SK-N-SH treated with all-trans-retinoic acid at 6 μM for 48 hours (cell line): ENCODE results near the gene ANAPC5.

ENCODE experiments used
- ATAC-seq: fragments of 200-7000 bp; cut with Tn5 transposase; 3 replicates; pipeline ENCODE4 v1.9.1; 2020; ENCODE audit warnings: mild to moderate bottlenecking, moderate library complexity
- ARNTL ChIP-seq: fragments of 450-650 bp; formaldehyde crosslinking; IDR thresholded peaks from 2 replicates; pipeline ENCODE4 v1.5.0; 2020; ENCODE audit warnings: low read depth, mild to moderate bottlenecking, moderate library complexity, borderline replicate concordance
- BACH2 ChIP-seq: fragments of 250-450 bp; sonication (Bioruptor Pico); IDR thresholded peaks from 2 replicates; pipeline ENCODE4 v1.9.0; 2021; ENCODE audit warnings: mild to moderate bottlenecking, borderline replicate concordance
- CREB5 ChIP-seq: fragments of 250-450 bp; sonication (Bioruptor Pico); IDR thresholded peaks from 2 replicates; pipeline ENCODE4 v1.5.1; 2020; ENCODE audit warnings: low read depth, mild to moderate bottlenecking, moderate library complexity
- ESRRG ChIP-seq: fragments of 250-450 bp; sonication (Bioruptor Pico); IDR thresholded peaks from 2 replicates; pipeline ENCODE4 v1.6.1; 2021; ENCODE audit warnings: mild to moderate bottlenecking
- GLIS3 ChIP-seq: fragments of 250-450 bp; sonication (Bioruptor Pico); IDR thresholded peaks from 2 replicates; pipeline ENCODE4 v1.5.0; 2020; ENCODE audit warnings: mild to moderate bottlenecking, moderate library complexity
- ISL1 ChIP-seq: fragments of 250-450 bp; sonication (Bioruptor Pico); IDR thresholded peaks from 2 replicates; pipeline ENCODE4 v2.1.2; 2022; ENCODE audit warnings: mild to moderate bottlenecking, moderate library complexity
- OSR1 ChIP-seq: fragments of 250-450 bp; sonication (Bioruptor Pico); IDR thresholded peaks from 2 replicates; pipeline ENCODE4 v1.8.0; 2022; ENCODE audit warnings: moderate library complexity, mild to moderate bottlenecking, inconsistent platforms
- PPARA ChIP-seq: fragments of 250-450 bp; sonication (Bioruptor Pico); IDR thresholded peaks from 2 replicates; pipeline ENCODE4 v1.5.0; 2020; ENCODE audit warnings: mild to moderate bottlenecking, borderline replicate concordance
- RARB ChIP-seq: fragments of 250-450 bp; sonication (Bioruptor Pico); IDR thresholded peaks from 2 replicates; pipeline ENCODE4 v1.8.0; 2021; ENCODE audit warnings: mild to moderate bottlenecking, moderate library complexity
- SNAI2 ChIP-seq: fragments of 250-450 bp; sonication (Bioruptor Pico); IDR thresholded peaks from 2 replicates; pipeline ENCODE4 v1.5.0; 2020; ENCODE audit warnings: mild to moderate bottlenecking, moderate library complexity
- TCF4 ChIP-seq: fragments of 250-450 bp; sonication (Bioruptor Pico); IDR thresholded peaks from 2 replicates; pipeline ENCODE4 v1.8.0; 2021; ENCODE audit warnings: mild to moderate bottlenecking, moderate library complexity, borderline replicate concordance
- TOX ChIP-seq: fragments of 250-450 bp; sonication (Bioruptor Pico); IDR thresholded peaks from 2 replicates; pipeline ENCODE4 v1.8.0; 2021; ENCODE audit warnings: mild to moderate bottlenecking, moderate library complexity, borderline replicate concordance
- TSHZ2 ChIP-seq: fragments of 250-450 bp; sonication (Bioruptor Pico); IDR thresholded peaks from 2 replicates; pipeline ENCODE4 v1.5.0; 2020; ENCODE audit warnings: mild to moderate bottlenecking, moderate library complexity
- ZC3H10 ChIP-seq: fragments of 250-450 bp; sonication (Bioruptor Pico); IDR thresholded peaks from 2 replicates; pipeline ENCODE4 v1.5.1; 2021; ENCODE audit warnings: mild to moderate bottlenecking, moderate library complexity
- ZFP3 ChIP-seq: fragments of 250-450 bp; sonication (Bioruptor Pico); IDR thresholded peaks from 2 replicates; pipeline ENCODE4 v1.5.0; 2020; ENCODE audit warnings: mild to moderate bottlenecking, moderate library complexity
- ZFP30 ChIP-seq: fragments of 450-650 bp; formaldehyde crosslinking; IDR thresholded peaks from 2 replicates; pipeline ENCODE4 v1.5.0; 2022; ENCODE audit warnings: mild to moderate bottlenecking, moderate library complexity
- ZNF565 ChIP-seq: fragments of 450-650 bp; formaldehyde crosslinking; conservative IDR thresholded peaks from 2 replicates; pipeline ENCODE4 v1.5.0; 2020; ENCODE audit warnings: low read depth, mild to moderate bottlenecking, moderate library complexity
- ZNF70 ChIP-seq: fragments of 450-650 bp; formaldehyde crosslinking; IDR thresholded peaks from 2 replicates; pipeline ENCODE4 v1.5.0; 2020; ENCODE audit warnings: mild to moderate bottlenecking, moderate library complexity
- ZNF8 ChIP-seq: fragments of 450-650 bp; formaldehyde crosslinking; IDR thresholded peaks from 2 replicates; pipeline ENCODE4 v1.5.0; 2020; ENCODE audit warnings: mild to moderate bottlenecking, moderate library complexity
- TF ChIP-seq, protein P1 (sequence below): fragments of 250-450 bp; sonication (Bioruptor Pico); IDR thresholded peaks from 2 replicates; pipeline ENCODE4 v1.8.0; 2020; ENCODE audit warnings: mild to moderate bottlenecking, moderate library complexity, borderline replicate concordance
- TF ChIP-seq, protein P2 (sequence below): fragments of 250-450 bp; sonication (Bioruptor Pico); IDR thresholded peaks from 2 replicates; pipeline ENCODE4 v1.5.1; 2021; ENCODE audit warnings: mild to moderate bottlenecking, moderate library complexity
- TF ChIP-seq, protein P3 (sequence below): fragments of 250-450 bp; sonication (Bioruptor Pico); IDR thresholded peaks from 2 replicates; pipeline ENCODE4 v1.8.0; 2021; ENCODE audit warnings: low read depth, mild to moderate bottlenecking, moderate library complexity, borderline replicate concordance

The ANAPC5 gene

DNA sequence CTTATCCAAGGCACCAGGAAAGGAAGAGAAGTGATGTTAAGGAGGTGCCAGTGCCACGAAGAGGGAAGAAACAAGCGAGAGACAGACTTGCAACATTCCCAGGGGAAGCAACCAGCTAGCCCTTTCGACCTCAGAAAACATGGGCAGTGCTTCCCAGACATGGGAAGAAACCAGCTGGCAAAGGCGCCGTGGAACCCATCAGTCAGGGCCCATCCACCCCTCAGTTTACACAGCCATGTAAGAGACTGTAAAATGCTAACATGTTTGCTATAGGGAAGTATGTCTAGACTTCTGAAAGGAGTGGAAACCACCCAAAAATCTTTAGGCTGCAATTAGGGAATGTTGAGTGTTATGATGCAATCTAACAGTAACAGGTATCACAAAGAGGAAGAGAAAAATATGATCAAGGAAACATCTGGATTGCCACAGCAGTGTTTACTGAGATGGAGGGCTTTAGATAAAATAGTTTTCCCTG is 26.3 kb downstream of the ANAPC5 start:
- no peak for ATAC-seq
- TF ChIP-seq PPARA (CRISPR knock-in tag) = no peak
- no peak for TF ChIP-seq TCF4 (CRISPR knock-in tag)
- TF ChIP-seq, protein P1, sequence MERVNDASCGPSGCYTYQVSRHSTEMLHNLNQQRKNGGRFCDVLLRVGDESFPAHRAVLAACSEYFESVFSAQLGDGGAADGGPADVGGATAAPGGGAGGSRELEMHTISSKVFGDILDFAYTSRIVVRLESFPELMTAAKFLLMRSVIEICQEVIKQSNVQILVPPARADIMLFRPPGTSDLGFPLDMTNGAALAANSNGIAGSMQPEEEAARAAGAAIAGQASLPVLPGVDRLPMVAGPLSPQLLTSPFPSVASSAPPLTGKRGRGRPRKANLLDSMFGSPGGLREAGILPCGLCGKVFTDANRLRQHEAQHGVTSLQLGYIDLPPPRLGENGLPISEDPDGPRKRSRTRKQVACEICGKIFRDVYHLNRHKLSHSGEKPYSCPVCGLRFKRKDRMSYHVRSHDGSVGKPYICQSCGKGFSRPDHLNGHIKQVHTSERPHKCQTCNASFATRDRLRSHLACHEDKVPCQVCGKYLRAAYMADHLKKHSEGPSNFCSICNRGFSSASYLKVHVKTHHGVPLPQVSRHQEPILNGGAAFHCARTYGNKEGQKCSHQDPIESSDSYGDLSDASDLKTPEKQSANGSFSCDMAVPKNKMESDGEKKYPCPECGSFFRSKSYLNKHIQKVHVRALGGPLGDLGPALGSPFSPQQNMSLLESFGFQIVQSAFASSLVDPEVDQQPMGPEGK (CRISPR knock-in tag) = no peak
- TF ChIP-seq TSHZ2 (CRISPR knock-in tag) = no peak
- TF ChIP-seq GLIS3 (CRISPR knock-in tag) = no peak
- TF ChIP-seq ZNF565 (CRISPR knock-in tag) = no peak
- TF ChIP-seq BACH2 (CRISPR knock-in tag) = no peak
- TF ChIP-seq ZNF70 (CRISPR knock-in tag) = no peak
- TF ChIP-seq ESRRG (CRISPR knock-in tag) = no peak
- TF ChIP-seq, protein P2, sequence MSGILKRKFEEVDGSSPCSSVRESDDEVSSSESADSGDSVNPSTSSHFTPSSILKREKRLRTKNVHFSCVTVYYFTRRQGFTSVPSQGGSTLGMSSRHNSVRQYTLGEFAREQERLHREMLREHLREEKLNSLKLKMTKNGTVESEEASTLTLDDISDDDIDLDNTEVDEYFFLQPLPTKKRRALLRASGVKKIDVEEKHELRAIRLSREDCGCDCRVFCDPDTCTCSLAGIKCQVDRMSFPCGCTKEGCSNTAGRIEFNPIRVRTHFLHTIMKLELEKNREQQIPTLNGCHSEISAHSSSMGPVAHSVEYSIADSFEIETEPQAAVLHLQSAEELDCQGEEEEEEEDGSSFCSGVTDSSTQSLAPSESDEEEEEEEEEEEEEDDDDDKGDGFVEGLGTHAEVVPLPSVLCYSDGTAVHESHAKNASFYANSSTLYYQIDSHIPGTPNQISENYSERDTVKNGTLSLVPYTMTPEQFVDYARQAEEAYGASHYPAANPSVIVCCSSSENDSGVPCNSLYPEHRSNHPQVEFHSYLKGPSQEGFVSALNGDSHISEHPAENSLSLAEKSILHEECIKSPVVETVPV = no peak
- no peak for TF ChIP-seq OSR1
- TF ChIP-seq ZFP3 (CRISPR knock-in tag) = no peak
- no peak for TF ChIP-seq ZNF8 (CRISPR knock-in tag)
- TF ChIP-seq ARNTL (CRISPR knock-in tag) = no peak
- TF ChIP-seq, protein P3, sequence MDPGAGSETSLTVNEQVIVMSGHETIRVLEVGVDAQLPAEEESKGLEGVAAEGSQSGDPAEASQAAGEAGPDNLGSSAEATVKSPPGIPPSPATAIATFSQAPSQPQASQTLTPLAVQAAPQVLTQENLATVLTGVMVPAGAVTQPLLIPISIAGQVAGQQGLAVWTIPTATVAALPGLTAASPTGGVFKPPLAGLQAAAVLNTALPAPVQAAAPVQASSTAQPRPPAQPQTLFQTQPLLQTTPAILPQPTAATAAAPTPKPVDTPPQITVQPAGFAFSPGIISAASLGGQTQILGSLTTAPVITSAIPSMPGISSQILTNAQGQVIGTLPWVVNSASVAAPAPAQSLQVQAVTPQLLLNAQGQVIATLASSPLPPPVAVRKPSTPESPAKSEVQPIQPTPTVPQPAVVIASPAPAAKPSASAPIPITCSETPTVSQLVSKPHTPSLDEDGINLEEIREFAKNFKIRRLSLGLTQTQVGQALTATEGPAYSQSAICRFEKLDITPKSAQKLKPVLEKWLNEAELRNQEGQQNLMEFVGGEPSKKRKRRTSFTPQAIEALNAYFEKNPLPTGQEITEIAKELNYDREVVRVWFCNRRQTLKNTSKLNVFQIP (CRISPR knock-in tag) = no peak
- TF ChIP-seq TOX (CRISPR knock-in tag) = no peak
- TF ChIP-seq ZC3H10 = no peak
- TF ChIP-seq ZFP30 (CRISPR knock-in tag) = no peak
- TF ChIP-seq RARB (CRISPR knock-in tag) = no peak
- TF ChIP-seq ISL1 (CRISPR knock-in tag) = no peak

- ATAC-seq = no peak
- no peak for TF ChIP-seq ZFP30 (CRISPR knock-in tag)
- no peak for TF ChIP-seq RARB (CRISPR knock-in tag)
- TF ChIP-seq, protein P1 (CRISPR knock-in tag) = no peak
- TF ChIP-seq TOX (CRISPR knock-in tag) = no peak
- no peak for TF ChIP-seq ARNTL (CRISPR knock-in tag)
Observed at GRCh38 chr12:121323908-121324307, 28.3 kb downstream of the ANAPC5 start.

DNA sequence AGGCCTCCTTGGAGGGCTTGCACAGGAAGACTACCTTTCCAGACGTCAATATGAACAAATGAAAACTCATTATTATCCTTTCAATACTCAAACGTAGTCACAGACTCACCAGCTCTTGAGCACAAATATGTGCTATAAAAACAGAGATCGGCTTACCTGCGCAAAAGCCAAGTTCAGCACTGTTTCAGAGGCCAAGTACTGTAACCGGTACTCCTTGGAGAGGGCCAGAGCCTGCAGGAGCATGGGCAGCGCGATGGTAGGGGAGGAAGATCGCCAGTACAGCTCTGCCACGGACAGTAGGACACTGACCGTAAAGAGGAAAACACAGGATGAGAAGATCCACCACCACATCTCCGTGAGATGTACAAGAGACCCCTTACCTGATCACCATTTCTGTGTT is 34.1 kb downstream of the ANAPC5 start:
- no peak for ATAC-seq
- no peak for TF ChIP-seq ZNF8 (CRISPR knock-in tag)
- TF ChIP-seq ZNF70 (CRISPR knock-in tag) = no peak
- TF ChIP-seq RARB (CRISPR knock-in tag) = no peak
- TF ChIP-seq SNAI2 (CRISPR knock-in tag) = no peak
- no peak for TF ChIP-seq CREB5 (CRISPR knock-in tag)
- TF ChIP-seq TOX (CRISPR knock-in tag) = no peak
- no peak for TF ChIP-seq ZFP3 (CRISPR knock-in tag)
- TF ChIP-seq PPARA (CRISPR knock-in tag) = no peak
- TF ChIP-seq, protein P2 = no peak
- TF ChIP-seq, protein P1 (CRISPR knock-in tag) = no peak
- no peak for TF ChIP-seq BACH2 (CRISPR knock-in tag)
- no peak for TF ChIP-seq ARNTL (CRISPR knock-in tag)
- TF ChIP-seq ESRRG (CRISPR knock-in tag) = no peak
